BLaER1 (cell line): ENCODE measurements around the gene G0S2.
A peak's percentile ranks its signal among the peaks of the same experiment; 100 is the strongest.

Source experiments
- H3K27ac ChIP-seq: shearing (Covaris generic); formaldehyde crosslinking; 2 replicates; pipeline ENCODE4 v1.8.1; 2022
- H3K27me3 ChIP-seq: shearing (Covaris generic); formaldehyde crosslinking; 2 replicates; pipeline ENCODE4 v1.8.1; 2022
- H3K36me3 ChIP-seq: shearing (Covaris generic); formaldehyde crosslinking; 2 replicates; pipeline ENCODE4 v1.8.1; 2022
- H3K4me1 ChIP-seq: shearing (Covaris generic); formaldehyde crosslinking; 2 replicates; pipeline ENCODE4 v1.8.1; 2022
- H3K4me2 ChIP-seq: shearing (Covaris generic); formaldehyde crosslinking; 2 replicates; pipeline ENCODE4 v1.8.1; 2022
- H3K4me3 ChIP-seq: shearing (Covaris generic); formaldehyde crosslinking; 2 replicates; pipeline ENCODE4 v1.8.1; 2022
- H3K9ac ChIP-seq: shearing (Covaris generic); formaldehyde crosslinking; 2 replicates; pipeline ENCODE4 v1.8.1; 2022
- H3K9me3 ChIP-seq: shearing (Covaris generic); formaldehyde crosslinking; 2 replicates; pipeline ENCODE4 v1.8.1; 2022
- H4K20me1 ChIP-seq: shearing (Covaris generic); formaldehyde crosslinking; 2 replicates; pipeline ENCODE4 v1.8.1; 2022
- Cebpa-rat ChIP-seq: shearing (Covaris generic); IDR thresholded peaks from 2 replicates; pipeline ENCODE4 v1.8.1; 2022

Gene G0S2

GRCh38 chr1:209657918-209658317 is 17.3 kb upstream of the G0S2 start:
- no peaks in the 10 kb centered on the region for H3K27me3 ChIP-seq
- H3K36me3 ChIP-seq: no peaks in the 10 kb centered on the region
- no peaks in the 10 kb centered on the region for H3K9me3 ChIP-seq
- no peak overlapping the region for H3K4me2 ChIP-seq
- H4K20me1 ChIP-seq: no peaks in the 10 kb centered on the region
- no peak overlapping the region for H3K4me3 ChIP-seq
- H3K9ac ChIP-seq: no peak overlapping the region
- peaks cover 58% of the 10 kb centered on the region for H3K4me1 ChIP-seq
- no peak overlapping the region for H3K27ac ChIP-seq
- no peak for TF ChIP-seq Cebpa-rat

- Histone ChIP-seq H3K27me3 (no peaks in the 10 kb centered on the region), H3K9me3 (no peaks in the 10 kb centered on the region), H3K27ac (no peak overlapping the region), H3K4me3 (no peak overlapping the region), H3K9ac (no peak overlapping the region; the same call in 1 of the 2 replicates), H3K36me3 (no peaks in the 10 kb centered on the region), H3K4me2 (peak overlapping the region; percentile 80), H4K20me1 (no peaks in the 10 kb centered on the region), H3K4me1 (peaks cover 44% of the 10 kb centered on the region)
- no peak for TF ChIP-seq Cebpa-rat
Measured at GRCh38 chr1:209659909-209660308, 15.3 kb upstream of the G0S2 start.

- H3K27me3 ChIP-seq: no peaks in the 10 kb centered on the region
- H3K4me2 ChIP-seq: peak overlapping the region; percentile 80
- H3K36me3 ChIP-seq: no peaks in the 10 kb centered on the region
- H3K27ac ChIP-seq: no peak overlapping the region
- no peak overlapping the region for H3K4me3 ChIP-seq
- peaks cover 44% of the 10 kb centered on the region for H3K4me1 ChIP-seq
- H3K9me3 ChIP-seq: no peaks in the 10 kb centered on the region
- H4K20me1 ChIP-seq: no peaks in the 10 kb centered on the region
- no peak overlapping the region for H3K9ac ChIP-seq
- TF ChIP-seq Cebpa-rat: no peak
Measured at GRCh38 chr1:209661071-209661470, 14.1 kb upstream of the G0S2 start.

- H3K27me3 ChIP-seq: no peaks in the 10 kb centered on the region
Measured at GRCh38 chr1:209662879-209663327, 12.3 kb upstream of the G0S2 start.

GRCh38 chr1:209667103-209667502 is 8.1 kb upstream of the G0S2 start:
- H4K20me1 ChIP-seq: no peaks in the 10 kb centered on the region
- no peak overlapping the region for H3K4me2 ChIP-seq
- H3K27me3 ChIP-seq: no peaks in the 10 kb centered on the region
- H3K4me3 ChIP-seq: no peak overlapping the region
- no peak overlapping the region for H3K9ac ChIP-seq
- peaks cover 1% of the 10 kb centered on the region; the same call in 1 of the 2 replicates for H3K4me1 ChIP-seq
- no peak for TF ChIP-seq Cebpa-rat
- H3K27ac ChIP-seq: no peak overlapping the region
- no peaks in the 10 kb centered on the region for H3K36me3 ChIP-seq
- H3K9me3 ChIP-seq: no peaks in the 10 kb centered on the region

More at GRCh38 chr1:209662879-209663327, 12.3 kb upstream of the G0S2 start:
- no peak overlapping the region for H3K9ac ChIP-seq
- no peak for TF ChIP-seq Cebpa-rat
- no peaks in the 10 kb centered on the region for H4K20me1 ChIP-seq
- no peak overlapping the region for H3K4me3 ChIP-seq
- peaks cover 43% of the 10 kb centered on the region for H3K4me1 ChIP-seq
- no peak overlapping the region for H3K4me2 ChIP-seq
- no peaks in the 10 kb centered on the region for H3K9me3 ChIP-seq
- no peaks in the 10 kb centered on the region for H3K36me3 ChIP-seq
- no peak overlapping the region for H3K27ac ChIP-seq

- no peak overlapping the region for H3K4me2 ChIP-seq
- no peak overlapping the region for H3K4me3 ChIP-seq
- no peak overlapping the region for H3K9ac ChIP-seq
- H3K4me1 ChIP-seq: no peaks in the 10 kb centered on the region
- H4K20me1 ChIP-seq: no peaks in the 10 kb centered on the region
- no peaks in the 10 kb centered on the region for H3K9me3 ChIP-seq
- no peak overlapping the region for H3K27ac ChIP-seq
- no peaks in the 10 kb centered on the region for H3K27me3 ChIP-seq
- TF ChIP-seq Cebpa-rat: no peak
- H3K36me3 ChIP-seq: no peaks in the 10 kb centered on the region
Measured at GRCh38 chr1:209667708-209668107, 7.5 kb upstream of the G0S2 start.

GRCh38 chr1:209670441-209671082 is 4.7 kb upstream of the G0S2 start:
- Histone ChIP-seq H4K20me1 (no peaks in the 10 kb centered on the region), H3K27ac (no peak overlapping the region), H3K4me3 (no peak overlapping the region), H3K9me3 (peaks cover 10% of the 10 kb centered on the region), H3K4me1 (0 out of 2 replicates have a peak, but pooled peaks cover 4% of the 10 kb centered on the region), H3K4me2 (no peak overlapping the region), H3K27me3 (peaks cover 17% of the 10 kb centered on the region), H3K36me3 (no peaks in the 10 kb centered on the region), H3K9ac (no peak overlapping the region)
- TF ChIP-seq Cebpa-rat: no peak

GRCh38 chr1:209672705-209673630 is 2.2 kb upstream of the G0S2 start:
- no peak for TF ChIP-seq Cebpa-rat
- no peak overlapping the region for H3K9ac ChIP-seq
- H3K9me3 ChIP-seq: peaks cover 21% of the 10 kb centered on the region
- H3K4me3 ChIP-seq: no peak overlapping the region
- 0 out of 2 replicates have a peak, but pooled peaks cover 4% of the 10 kb centered on the region for H3K4me1 ChIP-seq
- no peaks in the 10 kb centered on the region for H3K36me3 ChIP-seq
- H3K4me2 ChIP-seq: no peak overlapping the region
- no peaks in the 10 kb centered on the region for H4K20me1 ChIP-seq
- H3K27ac ChIP-seq: no peak overlapping the region
- peaks cover 30% of the 10 kb centered on the region for H3K27me3 ChIP-seq

- Histone ChIP-seq H3K9ac (no peak overlapping the region), H3K27ac (no peak overlapping the region), H3K9me3 (peaks cover 21% of the 10 kb centered on the region), H3K4me1 (0 out of 2 replicates have a peak, but pooled peaks cover 4% of the 10 kb centered on the region), H4K20me1 (no peaks in the 10 kb centered on the region), H3K4me2 (no peak overlapping the region), H3K36me3 (no peaks in the 10 kb centered on the region), H3K27me3 (peaks cover 30% of the 10 kb centered on the region), H3K4me3 (no peak overlapping the region)
- TF ChIP-seq Cebpa-rat: no peak
Measured at GRCh38 chr1:209673631-209674417, 1.4 kb upstream of the G0S2 start.
